Measurements from ENCODE around the gene ARID3B.

DNA sequence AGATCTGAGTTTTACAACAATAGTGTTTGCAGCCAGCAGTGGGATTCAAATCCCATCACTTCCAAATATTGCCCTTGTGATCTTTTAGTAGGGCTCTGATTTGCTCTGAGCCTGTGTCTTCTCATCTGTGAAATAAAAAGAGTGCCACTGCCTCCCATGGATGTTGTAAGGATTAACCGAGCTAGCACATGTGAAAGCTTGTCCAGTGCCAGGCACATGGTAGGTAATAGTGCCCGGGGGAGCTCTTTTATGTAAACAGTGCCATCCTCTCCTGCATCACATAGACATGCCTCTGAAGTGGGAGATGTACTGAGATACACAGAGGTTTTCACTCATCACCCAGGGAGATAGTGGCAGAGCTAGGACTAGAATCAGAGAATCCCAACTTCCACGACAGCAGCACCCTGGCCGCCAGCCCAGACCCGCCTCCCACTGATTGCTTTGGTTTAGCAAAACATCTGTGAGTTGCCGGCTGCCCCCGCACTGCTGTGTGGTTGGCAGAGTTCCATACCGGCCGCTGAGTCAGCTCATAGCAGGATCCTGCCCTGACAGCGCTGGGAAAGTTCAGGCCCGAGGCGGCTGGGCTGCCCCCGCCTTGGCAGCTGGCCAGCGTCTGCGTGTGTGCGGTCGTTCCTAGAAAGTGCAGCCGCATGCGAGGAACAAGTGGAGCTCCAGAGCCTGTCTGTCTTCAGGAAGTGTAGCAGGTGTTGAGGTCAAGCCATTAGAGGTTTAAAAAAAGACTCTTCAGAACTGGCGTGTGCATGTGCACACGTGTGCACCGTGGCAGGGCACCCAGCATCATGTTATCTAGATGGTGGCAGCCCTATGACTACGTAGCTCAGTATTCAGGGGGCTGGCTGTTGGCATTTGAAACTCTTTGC lies 5.0 kb downstream of the ARID3B start:
- TF ChIP-seq CTCF (IDR thresholded peaks at IDR 0.05) = no peak
- no peak for TF ChIP-seq POLR2A (IDR thresholded peaks at IDR 0.05)
- peak; percentile 82 to 94 (median 85) for TF ChIP-seq POLR2AphosphoS5 (IDR thresholded peaks at IDR 0.05)
- TF ChIP-seq EP300 (IDR thresholded peaks at IDR 0.05) = no peak

All from suprapubic skin (tissue), 4 donors.